HCT116 (cell line): ENCODE measurements around the gene SFTPB. TPM values are rescaled to one million over a fixed set of nuclear protein-coding genes. Genes with fewer than 3 reads are reported as not detected.

ENCODE experiments used
- ATAC-seq: fragments of 200-7000 bp; cut with Tn5 transposase; 2 replicates; pipeline ENCODE4 v1.9.1; 2020; ENCODE audit warnings: mild to moderate bottlenecking, moderate library complexity
- BruUV-seq: library from RNA; stranded (reverse); fragments of 400-500 nt; replicated peaks from 2 replicates; lab custom pipeline; 2021; lab: Mats Ljungman, UMichigan
- CTCF ChIA-PET: fragments of 300-600 bp; sonication (Branson Sonifier 250); formaldehyde crosslinking; loops from one replicate; lab custom pipeline; 2021; ENCODE audit warnings: antibody characterized with exemption; lab: Charles Lee
- POLR2A ChIA-PET: fragments of 300-600, 350-600 bp; sonication (Branson Sonifier 250); formaldehyde crosslinking; loops from one replicate; lab custom pipeline; 2021; ENCODE audit warnings: antibody characterized with exemption; lab: Charles Lee
- RAD21 ChIA-PET, 2 experiments: fragments of 300-600 bp; sonication (Branson Sonifier 250); formaldehyde crosslinking; loops; one replicate each; lab custom pipeline; 2023; ENCODE audit warnings: low total read pairs in 2 of 2; ENCODE audit not compliant: uncharacterized antibody in 2 of 2, unreplicated experiment in 2 of 2, low non-redundant PET in 1 of 2; lab: Charles Lee
- DNase-seq: peaks from one replicate; pipeline ENCODE4 v3.0.0-alpha.2; 2010; ENCODE audit warnings: low read depth, low spot score
- H2AFZ ChIP-seq: fragments of 200-600 bp; shearing (Covaris generic), sonication (generic); 2 replicates; pipeline ENCODE4 v1.6.1; 2017; ENCODE audit warnings: low read depth, mixed run types, mixed read lengths, antibody characterized with exemption, low read length; ENCODE audit not compliant: poor library complexity, severe bottlenecking
- H3K27ac ChIP-seq: 2 replicates; pipeline ENCODE4 v1.5.1; 2012; ENCODE audit warnings: low read depth, low read length
- H3K27me3 ChIP-seq: fragments of 200-600 bp; sonication (generic); 2 replicates; pipeline ENCODE4 v1.6.1; 2016; ENCODE audit warnings: mixed run types, low read length, mixed read lengths; ENCODE audit not compliant: insufficient read depth
- H3K36me3 ChIP-seq, 2 experiments: fragments of 200-500 bp in 1 of 2; fragments of 200-600 bp in 1 of 2; sonication (Bioruptor generic) in 1 of 2; sonication (generic) in 1 of 2; 2 replicates each; pipeline versions ENCODE4 v1.5.1 to v1.6.1; 2014 to 2016; ENCODE audit warnings: low read length in 2 of 2, inconsistent platforms in 1 of 2, mixed read lengths in 1 of 2, mixed run types in 1 of 2; ENCODE audit not compliant: insufficient read depth in 2 of 2, control insufficient read depth in 1 of 2
- H3K4me1 ChIP-seq, 2 experiments: fragments of 200-600 bp in 1 of 2; sonication (generic) in 1 of 2; 2 replicates each; pipeline versions ENCODE4 v1.5.1 to v1.6.1; 2012 to 2017; ENCODE audit warnings: low read length in 2 of 2, inconsistent platforms in 1 of 2, mild to moderate bottlenecking in 1 of 2, mixed read lengths in 1 of 2, mixed run types in 1 of 2, moderate library complexity in 1 of 2; ENCODE audit not compliant: insufficient read depth in 2 of 2, control insufficient read depth in 1 of 2
- H3K4me2 ChIP-seq: fragments of 200-600 bp; sonication (generic); 2 replicates; pipeline ENCODE4 v1.6.1; 2017; ENCODE audit warnings: mixed run types, low read length, mixed read lengths
- H3K4me3 ChIP-seq, 2 experiments: fragments of 200-600 bp in 1 of 2; sonication (generic) in 1 of 2; replicated peaks in 1 of 2; 2 replicates each; pipeline ENCODE4 v1.5.1; 2011 to 2016; ENCODE audit warnings: low read length in 2 of 2, control low read depth in 1 of 2, low read depth in 1 of 2, mild to moderate bottlenecking in 1 of 2, mixed read lengths in 1 of 2, mixed run types in 1 of 2
- H3K79me2 ChIP-seq: fragments of 200-600 bp; sonication (generic); 2 replicates; pipeline ENCODE4 v1.6.1; 2017; ENCODE audit warnings: mild to moderate bottlenecking, mixed run types, low read length, moderate library complexity, mixed read lengths; ENCODE audit not compliant: insufficient read depth
- H3K9ac ChIP-seq: fragments of 200-600 bp; sonication (generic); 2 replicates; pipeline ENCODE4 v1.6.1; 2016; ENCODE audit warnings: low read length, mixed read lengths
- H3K9me2 ChIP-seq: fragments of 200-600 bp; sonication (generic), shearing (Covaris generic); 2 replicates; pipeline ENCODE4 v1.6.1; 2017; ENCODE audit warnings: mixed run types, mild to moderate bottlenecking, moderate library complexity; ENCODE audit not compliant: insufficient read depth
- H3K9me3 ChIP-seq, 2 experiments: fragments of 200-500 bp in 1 of 2; fragments of 200-600 bp in 1 of 2; sonication (Bioruptor generic) in 1 of 2; sonication (generic) in 1 of 2; 2 replicates each; pipeline ENCODE4 v1.6.1; 2014 to 2017; ENCODE audit warnings: low read length in 2 of 2, mixed read lengths in 2 of 2, inconsistent platforms in 1 of 2, low read depth in 1 of 2, mild to moderate bottlenecking in 1 of 2, mixed run types in 1 of 2, moderate library complexity in 1 of 2; ENCODE audit not compliant: control insufficient read depth in 1 of 2, insufficient read depth in 1 of 2
- H4K20me1 ChIP-seq: fragments of 200-600 bp; sonication (generic), shearing (Covaris generic); 2 replicates; pipeline ENCODE4 v1.6.1; 2017; ENCODE audit warnings: mixed run types, mild to moderate bottlenecking, moderate library complexity; ENCODE audit not compliant: insufficient read depth
- ATF3 ChIP-seq: IDR thresholded peaks from 2 replicates; pipeline ENCODE4 v1.6.1; 2012
- CBX3 ChIP-seq: IDR thresholded peaks from 2 replicates; pipeline ENCODE4 v1.6.1; 2012; ENCODE audit warnings: low read depth
- CEBPB ChIP-seq: IDR thresholded peaks from 2 replicates; pipeline ENCODE4 v1.6.1; 2012; ENCODE audit warnings: low read depth
- EGR1 ChIP-seq: IDR thresholded peaks from 2 replicates; pipeline ENCODE4 v1.6.1; 2012; ENCODE audit warnings: low read depth
- ELF1 ChIP-seq: IDR thresholded peaks from 2 replicates; pipeline ENCODE4 v1.6.1; 2012; ENCODE audit warnings: low read depth, borderline replicate concordance
- EZH2 ChIP-seq: fragments of 200-600 bp; sonication (generic); IDR thresholded peaks from 2 replicates; pipeline ENCODE4 v1.6.1; 2017; ENCODE audit warnings: antibody characterized with exemption, mixed run types
- EZH2phosphoT487 ChIP-seq: fragments of 200-600 bp; IDR thresholded peaks from 2 replicates; pipeline ENCODE4 v1.6.1; 2018; ENCODE audit warnings: antibody characterized with exemption, borderline replicate concordance
- JUND ChIP-seq: IDR thresholded peaks from 2 replicates; pipeline ENCODE4 v1.6.1; 2012
- POLR2A ChIP-seq: IDR thresholded peaks from 2 replicates; pipeline ENCODE4 v1.7.0; 2011; ENCODE audit warnings: borderline replicate concordance; ENCODE audit not compliant: insufficient read depth, insufficient read length; ENCODE audit errors: extremely low read depth
- POLR2AphosphoS5 ChIP-seq: IDR thresholded peaks from 2 replicates; pipeline ENCODE4 v1.6.1; 2011; ENCODE audit warnings: mild to moderate bottlenecking, low read depth, low read length, moderate library complexity
- RAD21 ChIP-seq: IDR thresholded peaks from 2 replicates; pipeline ENCODE4 v1.6.1; 2012; ENCODE audit warnings: low read depth, mild to moderate bottlenecking
- SIN3A ChIP-seq: IDR thresholded peaks from 2 replicates; pipeline ENCODE4 v1.6.1; 2012; ENCODE audit warnings: low read depth
- SRF ChIP-seq: IDR thresholded peaks from 2 replicates; pipeline ENCODE4 v1.6.1; 2012; ENCODE audit warnings: low read depth
- TCF7L2 ChIP-seq: IDR thresholded peaks from 2 replicates; pipeline ENCODE4 v1.7.0; 2011; ENCODE audit warnings: borderline replicate concordance, inconsistent platforms; ENCODE audit not compliant: insufficient read depth, insufficient read length; ENCODE audit errors: extremely low read depth
- YY1 ChIP-seq: IDR thresholded peaks from 2 replicates; pipeline ENCODE4 v1.6.1; 2011; ENCODE audit warnings: low read length, low read depth, moderate library complexity, mild to moderate bottlenecking; ENCODE audit not compliant: insufficient replicate concordance; ENCODE audit errors: extremely low read depth
- intact Hi-C: fragments of 100-400 bp; cut with micrococcal nuclease; formaldehyde crosslinking; loops from 2 replicates; pipeline ENCODE4 v1.10.0; 2022
- total RNA-seq: library from RNA; stranded (reverse); gene quantifications from one replicate; pipeline ENCODE4 v1.2.1, GENCODE V29; 2021; ENCODE audit not compliant: unreplicated experiment
- TF ChIP-seq, protein P1 (sequence below), 3 experiments: fragments of 200-600 bp in 1 of 3; sonication (generic) in 1 of 3; IDR thresholded peaks in 2 of 3; conservative IDR thresholded peaks in 1 of 3; 2 replicates each; pipeline ENCODE4 v1.5.1; 2012 to 2017; ENCODE audit warnings: low read depth in 2 of 3, low read length in 2 of 3, antibody characterized with exemption in 1 of 3, borderline replicate concordance in 1 of 3, control low read depth in 1 of 3, mild to moderate bottlenecking in 1 of 3, mixed read lengths in 1 of 3, mixed run types in 1 of 3, moderate library complexity in 1 of 3; ENCODE audit not compliant: insufficient read depth in 1 of 3
- TF ChIP-seq, protein P2 (sequence below): IDR thresholded peaks from 2 replicates; pipeline ENCODE4 v1.6.1; 2012
- TF ChIP-seq, protein P3 (sequence below): IDR thresholded peaks from 2 replicates; pipeline ENCODE4 v1.6.1; 2012; ENCODE audit warnings: low read depth

Gene SFTPB
- total RNA-seq, 1 experiment from 2014 or later = 13.3 TPM

DNA sequence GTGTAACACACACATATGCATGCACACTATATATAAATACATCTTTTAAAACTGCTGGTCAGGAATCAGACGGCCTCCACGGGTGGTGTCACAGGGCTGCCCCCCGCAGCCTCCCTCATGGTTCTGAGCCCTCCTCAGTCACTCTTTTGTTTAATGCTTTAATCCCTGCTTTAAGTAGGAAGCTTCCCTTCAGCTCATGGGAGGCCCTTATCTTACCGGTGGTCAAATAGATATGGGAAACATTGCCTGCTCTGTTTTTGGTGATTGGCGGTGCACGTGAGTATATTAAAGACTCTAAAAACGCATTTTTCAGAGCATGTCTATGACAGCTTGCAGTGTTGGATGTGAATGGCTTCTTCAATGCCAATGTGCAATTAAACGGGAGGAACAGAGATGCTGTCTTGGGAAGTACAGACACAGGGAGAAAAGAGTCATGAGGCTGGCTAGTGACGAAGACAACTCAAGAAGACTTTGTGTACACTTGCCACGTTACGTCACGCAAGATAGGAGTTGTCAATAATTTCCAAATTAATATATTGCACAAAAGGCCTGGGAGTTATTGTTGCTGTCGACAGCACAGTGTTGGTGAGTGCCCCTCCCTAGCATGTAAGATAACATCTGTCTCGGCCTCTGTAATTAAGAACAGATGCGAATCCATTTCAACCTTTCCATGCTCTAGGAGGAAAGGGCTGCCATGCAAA lies 49.5 kb upstream of the SFTPB start:
- no TSS peak for BruUV-seq
- DNase-seq (no peak), ATAC-seq (no peak)
- Histone ChIP-seq H3K79me2 (no peaks in the 10 kb centered on the region), H3K4me3 (no peak overlapping the region), H3K9me2 (no peaks in the 10 kb centered on the region), H3K36me3 (no peaks in the 10 kb centered on the region), H3K27me3 (no peaks in the 10 kb centered on the region), H3K4me1 (no peaks in the 10 kb centered on the region), H3K9ac (no peak overlapping the region), H2AFZ (no peak overlapping the region), H3K4me2 (no peak overlapping the region), H3K9me3 (no peaks in the 10 kb centered on the region), H3K27ac (no peak overlapping the region), H4K20me1 (no peaks in the 10 kb centered on the region)
- TF ChIP-seq POLR2A = no peak
- TF ChIP-seq POLR2AphosphoS5 = no peak
- TF ChIP-seq RAD21 = no peak
- TF ChIP-seq CEBPB = no peak
- TF ChIP-seq YY1 = no peak
- no peak for TF ChIP-seq SRF
- TF ChIP-seq EZH2phosphoT487 = no peak
- no peak for TF ChIP-seq EZH2
- TF ChIP-seq, protein P1, sequence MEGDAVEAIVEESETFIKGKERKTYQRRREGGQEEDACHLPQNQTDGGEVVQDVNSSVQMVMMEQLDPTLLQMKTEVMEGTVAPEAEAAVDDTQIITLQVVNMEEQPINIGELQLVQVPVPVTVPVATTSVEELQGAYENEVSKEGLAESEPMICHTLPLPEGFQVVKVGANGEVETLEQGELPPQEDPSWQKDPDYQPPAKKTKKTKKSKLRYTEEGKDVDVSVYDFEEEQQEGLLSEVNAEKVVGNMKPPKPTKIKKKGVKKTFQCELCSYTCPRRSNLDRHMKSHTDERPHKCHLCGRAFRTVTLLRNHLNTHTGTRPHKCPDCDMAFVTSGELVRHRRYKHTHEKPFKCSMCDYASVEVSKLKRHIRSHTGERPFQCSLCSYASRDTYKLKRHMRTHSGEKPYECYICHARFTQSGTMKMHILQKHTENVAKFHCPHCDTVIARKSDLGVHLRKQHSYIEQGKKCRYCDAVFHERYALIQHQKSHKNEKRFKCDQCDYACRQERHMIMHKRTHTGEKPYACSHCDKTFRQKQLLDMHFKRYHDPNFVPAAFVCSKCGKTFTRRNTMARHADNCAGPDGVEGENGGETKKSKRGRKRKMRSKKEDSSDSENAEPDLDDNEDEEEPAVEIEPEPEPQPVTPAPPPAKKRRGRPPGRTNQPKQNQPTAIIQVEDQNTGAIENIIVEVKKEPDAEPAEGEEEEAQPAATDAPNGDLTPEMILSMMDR (IDR thresholded peaks at IDR 0.05 in 2 of 3, conservative IDR thresholded peaks at IDR 0.05 in 1 of 3; ENCODE audit: borderline replicate concordance in 1 of 3, insufficient read depth in 1 of 3, low read depth in 2 of 3, low read length in 2 of 3) = no peak
- TF ChIP-seq, protein P2, sequence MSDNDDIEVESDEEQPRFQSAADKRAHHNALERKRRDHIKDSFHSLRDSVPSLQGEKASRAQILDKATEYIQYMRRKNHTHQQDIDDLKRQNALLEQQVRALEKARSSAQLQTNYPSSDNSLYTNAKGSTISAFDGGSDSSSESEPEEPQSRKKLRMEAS = no peak
- no peak for TF ChIP-seq EGR1
- TF ChIP-seq JUND = no peak
- no peak for TF ChIP-seq ATF3
- TF ChIP-seq, protein P3, sequence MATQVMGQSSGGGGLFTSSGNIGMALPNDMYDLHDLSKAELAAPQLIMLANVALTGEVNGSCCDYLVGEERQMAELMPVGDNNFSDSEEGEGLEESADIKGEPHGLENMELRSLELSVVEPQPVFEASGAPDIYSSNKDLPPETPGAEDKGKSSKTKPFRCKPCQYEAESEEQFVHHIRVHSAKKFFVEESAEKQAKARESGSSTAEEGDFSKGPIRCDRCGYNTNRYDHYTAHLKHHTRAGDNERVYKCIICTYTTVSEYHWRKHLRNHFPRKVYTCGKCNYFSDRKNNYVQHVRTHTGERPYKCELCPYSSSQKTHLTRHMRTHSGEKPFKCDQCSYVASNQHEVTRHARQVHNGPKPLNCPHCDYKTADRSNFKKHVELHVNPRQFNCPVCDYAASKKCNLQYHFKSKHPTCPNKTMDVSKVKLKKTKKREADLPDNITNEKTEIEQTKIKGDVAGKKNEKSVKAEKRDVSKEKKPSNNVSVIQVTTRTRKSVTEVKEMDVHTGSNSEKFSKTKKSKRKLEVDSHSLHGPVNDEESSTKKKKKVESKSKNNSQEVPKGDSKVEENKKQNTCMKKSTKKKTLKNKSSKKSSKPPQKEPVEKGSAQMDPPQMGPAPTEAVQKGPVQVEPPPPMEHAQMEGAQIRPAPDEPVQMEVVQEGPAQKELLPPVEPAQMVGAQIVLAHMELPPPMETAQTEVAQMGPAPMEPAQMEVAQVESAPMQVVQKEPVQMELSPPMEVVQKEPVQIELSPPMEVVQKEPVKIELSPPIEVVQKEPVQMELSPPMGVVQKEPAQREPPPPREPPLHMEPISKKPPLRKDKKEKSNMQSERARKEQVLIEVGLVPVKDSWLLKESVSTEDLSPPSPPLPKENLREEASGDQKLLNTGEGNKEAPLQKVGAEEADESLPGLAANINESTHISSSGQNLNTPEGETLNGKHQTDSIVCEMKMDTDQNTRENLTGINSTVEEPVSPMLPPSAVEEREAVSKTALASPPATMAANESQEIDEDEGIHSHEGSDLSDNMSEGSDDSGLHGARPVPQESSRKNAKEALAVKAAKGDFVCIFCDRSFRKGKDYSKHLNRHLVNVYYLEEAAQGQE = no peak
- TF ChIP-seq TCF7L2 = no peak
- TF ChIP-seq CBX3 = no peak
- no peak for TF ChIP-seq SIN3A
- no peak for TF ChIP-seq ELF1
- ChIA-PET RAD21 (no interaction called here), CTCF (interaction anchor here (3.3 kb wide), 1 partner anchor 80 kb away, joined by 24 read pairs; no protein-coding TSS in a partner anchor), POLR2A (no interaction called here)
- intact Hi-C loops = no loop called here
